HEK293T (cell line): ENCODE results near the gene NELFE.

ENCODE experiments used
- SP1 ChIP-seq: fragments of 450-650 bp; IDR thresholded peaks from 2 replicates; pipeline ENCODE4 v1.6.1; 2017
- TARDBP ChIP-seq: fragments of 450-650 bp; IDR thresholded peaks from 2 replicates; pipeline ENCODE4 v1.6.1; 2016
- ZNF384 ChIP-seq: fragments of 450-650 bp; IDR thresholded peaks from 2 replicates; pipeline ENCODE4 v1.6.1; 2016

DNA sequence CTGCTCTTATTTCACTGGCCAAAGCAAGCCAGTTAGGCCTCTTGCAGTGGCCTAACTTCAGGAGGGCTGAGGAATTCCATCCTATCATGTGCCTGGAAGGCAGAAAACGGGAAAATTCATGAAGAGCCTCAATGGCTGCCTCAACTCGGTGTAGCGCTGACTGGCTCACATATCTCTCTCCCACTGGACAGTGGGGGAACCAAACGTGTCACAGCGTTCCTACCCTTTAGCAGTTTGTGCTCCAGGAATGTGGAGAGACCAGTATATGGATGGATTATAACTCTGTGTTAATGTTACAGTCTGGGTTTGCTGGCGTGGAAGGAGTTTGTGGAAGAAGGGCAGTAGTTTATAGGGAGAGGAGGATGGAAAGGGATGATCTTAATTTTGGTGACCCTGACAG lies 43.0 kb downstream of the NELFE start:
- TF ChIP-seq ZNF384 (no peak), SP1 (no peak), TARDBP (no peak)
